ENCODE results near the gene CABP5. TPM values are rescaled to one million over a fixed set of nuclear protein-coding genes. Genes with fewer than 3 reads are reported as not detected.

CABP5 gene
- total RNA-seq, 1 donor from 2014 or later: not detected

- intact Hi-C loops (cut with DNase I): no loop called here
Measured at GRCh38 chr19:48059331-48059730, 15.5 kb upstream of the CABP5 start.

GRCh38 chr19:48053856-48054255 lies 10.0 kb upstream of the CABP5 start:
- Histone ChIP-seq H3K4me3 (no peak overlapping the region), H3K4me1 (no peaks in the 10 kb centered on the region), H3K27me3 (no peaks in the 10 kb centered on the region), H3K27ac (no peak overlapping the region), H3K36me3 (peaks cover 8% of the 10 kb centered on the region), H3K9me3 (no peaks in the 10 kb centered on the region)
- DNase-seq: no peak
- no peak for ATAC-seq
- no peak for TF ChIP-seq CTCF (IDR thresholded peaks at IDR 0.05)
- intact Hi-C loops (cut with DNase I): no loop called here

More at GRCh38 chr19:48059331-48059730, 15.5 kb upstream of the CABP5 start:
- DNase-seq (no peak), ATAC-seq (no peak)
- Histone ChIP-seq H3K27ac (no peak overlapping the region), H3K4me1 (no peaks in the 10 kb centered on the region), H3K27me3 (no peaks in the 10 kb centered on the region), H3K36me3 (no peaks in the 10 kb centered on the region), H3K4me3 (no peak overlapping the region), H3K9me3 (no peaks in the 10 kb centered on the region)
- no peak for TF ChIP-seq CTCF (IDR thresholded peaks at IDR 0.05)

- Histone ChIP-seq H3K27me3 (no peaks in the 10 kb centered on the region), H3K27ac (no peak overlapping the region), H3K9me3 (no peaks in the 10 kb centered on the region), H3K4me1 (no peaks in the 10 kb centered on the region), H3K4me3 (no peak overlapping the region), H3K36me3 (peaks cover 8% of the 10 kb centered on the region)
- ATAC-seq: no peak
- intact Hi-C loops (cut with DNase I): no loop called here
- no peak for TF ChIP-seq CTCF (IDR thresholded peaks at IDR 0.05)
- no peak for DNase-seq
Measured at GRCh38 chr19:48053076-48053475, 9.2 kb upstream of the CABP5 start.

GRCh38 chr19:48051335-48052033 lies 7.6 kb upstream of the CABP5 start:
- no peak overlapping the region for H3K27ac ChIP-seq
- no peaks in the 10 kb centered on the region for H3K9me3 ChIP-seq
- DNase-seq: no peak
- H3K4me3 ChIP-seq: no peak overlapping the region
- H3K4me1 ChIP-seq: no peaks in the 10 kb centered on the region
- no peak for ATAC-seq
- TF ChIP-seq CTCF (IDR thresholded peaks at IDR 0.05): no peak
- no peaks in the 10 kb centered on the region for H3K27me3 ChIP-seq
- intact Hi-C loops (cut with DNase I): no loop called here
- H3K36me3 ChIP-seq: peaks cover 8% of the 10 kb centered on the region

GRCh38 chr19:48044561-48044960 lies 682 bp upstream of the CABP5 start:
- TF ChIP-seq CTCF (IDR thresholded peaks at IDR 0.05): no peak
- Histone ChIP-seq H3K4me3 (no peak overlapping the region), H3K4me1 (no peaks in the 10 kb centered on the region), H3K27ac (no peak overlapping the region), H3K27me3 (peaks cover 5% of the 10 kb centered on the region), H3K9me3 (no peaks in the 10 kb centered on the region), H3K36me3 (no peaks in the 10 kb centered on the region)
- intact Hi-C loops (cut with DNase I): no loop called here
- DNase-seq (no peak), ATAC-seq (no peak)

Measured in upper lobe of right lung (tissue), 1 donor.